Endothelial cell of umbilical vein (primary cell): ENCODE data around the gene UGT1A5. TPM values are rescaled to one million over a fixed set of nuclear protein-coding genes. Genes with fewer than 3 reads are reported as not detected.

Experiments
- BruUV-seq: library from RNA; stranded (reverse); fragments of 400-500 nt; replicated peaks from 2 replicates; lab custom pipeline; 2021; lab: Mats Ljungman, UMichigan
- CTCF ChIA-PET: fragments of 300-600, 350-600 bp; sonication (Branson Sonifier 250); formaldehyde crosslinking; loops from one replicate; lab custom pipeline; 2021; ENCODE audit warnings: antibody characterized with exemption, inconsistent platforms; lab: Charles Lee
- POLR2A ChIA-PET: fragments of 300-600, 350-600 bp; sonication (Branson Sonifier 250); formaldehyde crosslinking; loops from one replicate; lab custom pipeline; 2021; ENCODE audit warnings: antibody characterized with exemption, inconsistent platforms; lab: Charles Lee
- DNase-seq: peaks from one replicate; pipeline ENCODE4 v3.0.0-alpha.2; 2011; ENCODE audit warnings: low read depth, low spot score
- FAIRE-seq: peaks from 2 replicates; lab custom pipeline; 2011; peaks lifted over from hg19 to GRCh38; lab: Jason Lieb, UNC
- H2AFZ ChIP-seq: 2 replicates; pipeline ENCODE4 v1.6.0; 2012; ENCODE audit warnings: low read depth, low read length, control low read depth, inconsistent platforms
- H3K27ac ChIP-seq: 2 replicates; pipeline ENCODE4 v1.5.1; 2011; ENCODE audit warnings: low read depth, mild to moderate bottlenecking, control low read depth, low read length, moderate library complexity; ENCODE audit not compliant: insufficient read depth
- H3K27me3 ChIP-seq, 2 experiments: 2 replicates each; pipeline versions ENCODE4 v1.6.0 to v1.6.1; 2011; ENCODE audit warnings: low read length in 2 of 2, mixed read lengths in 1 of 2; ENCODE audit not compliant: control insufficient read depth in 2 of 2, insufficient read depth in 2 of 2
- H3K36me3 ChIP-seq, 2 experiments: 2 replicates in 1 of 2; 3 replicates in 1 of 2; pipeline ENCODE4 v1.5.1; 2011; ENCODE audit warnings: low read length in 2 of 2, mild to moderate bottlenecking in 1 of 2, moderate library complexity in 1 of 2; ENCODE audit not compliant: control insufficient read depth in 2 of 2, insufficient read depth in 2 of 2; ENCODE audit errors: extremely low read depth in 1 of 2
- H3K4me1 ChIP-seq: 3 replicates; pipeline ENCODE4 v1.5.1; 2011; ENCODE audit warnings: mild to moderate bottlenecking, low read length; ENCODE audit not compliant: control insufficient read depth, insufficient read depth; ENCODE audit errors: extremely low read depth
- H3K4me2 ChIP-seq: 2 replicates; pipeline ENCODE4 v1.6.1; 2011; ENCODE audit warnings: low read length, control low read depth, mixed read lengths; ENCODE audit not compliant: insufficient read depth
- H3K4me3 ChIP-seq, 3 experiments: fragments of 200-600 bp in 1 of 3; sonication (generic), shearing (Covaris generic) in 1 of 3; replicated peaks in 1 of 3; 2 replicates each; pipeline ENCODE4 v1.5.1; 2011 to 2016; ENCODE audit warnings: control low read depth in 3 of 3, low read length in 3 of 3, mild to moderate bottlenecking in 2 of 3, inconsistent platforms in 1 of 3, low read depth in 1 of 3, moderate library complexity in 1 of 3; ENCODE audit not compliant: insufficient read depth in 1 of 3
- H3K79me2 ChIP-seq: 2 replicates; pipeline ENCODE4 v1.6.0; 2012; ENCODE audit warnings: low read length, inconsistent platforms; ENCODE audit not compliant: control insufficient read depth, insufficient read depth
- H3K9ac ChIP-seq: replicated peaks from 2 replicates; pipeline ENCODE3; 2011; ENCODE audit warnings: low read length, control low read depth; ENCODE audit not compliant: insufficient read depth; ENCODE audit errors: extremely low read depth
- H3K9me1 ChIP-seq: replicated peaks from 3 replicates; pipeline ENCODE4 v1.6.0; 2011; ENCODE audit warnings: mild to moderate bottlenecking, low read length; ENCODE audit not compliant: control insufficient read depth, insufficient read depth; ENCODE audit errors: extremely low read depth
- H3K9me3 ChIP-seq: replicated peaks from 2 replicates; pipeline ENCODE4 v1.5.1; 2012; ENCODE audit warnings: low read length, inconsistent platforms; ENCODE audit not compliant: control insufficient read depth, insufficient read depth
- H4K20me1 ChIP-seq: replicated peaks from 2 replicates; pipeline ENCODE3; 2011; ENCODE audit warnings: mild to moderate bottlenecking, low read length; ENCODE audit not compliant: control insufficient read depth, insufficient read depth; ENCODE audit errors: extremely low read depth
- CTCF ChIP-seq, 2 donors: IDR thresholded peaks; 1 replicate in 1 of 2; 2 replicates in 1 of 2; pipeline ENCODE4 v1.5.1; 2011; ENCODE audit warnings: low read length in 2 of 2, mild to moderate bottlenecking in 2 of 2, moderate library complexity in 2 of 2, control low read depth in 1 of 2, inconsistent platforms in 1 of 2, low read depth in 1 of 2; ENCODE audit not compliant: insufficient read depth in 1 of 2; ENCODE audit errors: extremely low read depth in 1 of 2
- EZH2 ChIP-seq: IDR thresholded peaks from 2 replicates; pipeline ENCODE4 v1.6.1; 2012; ENCODE audit warnings: borderline replicate concordance, low read depth, mild to moderate bottlenecking, moderate library complexity, low read length, inconsistent platforms; ENCODE audit not compliant: severe bottlenecking
- FOS ChIP-seq: IDR thresholded peaks from 2 replicates; pipeline ENCODE4 v1.6.1; 2011; ENCODE audit warnings: mild to moderate bottlenecking, low read length, moderate library complexity, borderline replicate concordance; ENCODE audit not compliant: insufficient read depth
- GATA2 ChIP-seq: IDR thresholded peaks from 2 replicates; pipeline ENCODE4 v1.7.0; 2011; ENCODE audit warnings: low read depth, mild to moderate bottlenecking, moderate library complexity, mixed read lengths, low read length; ENCODE audit not compliant: insufficient read length, insufficient read depth
- JUN ChIP-seq: IDR thresholded peaks from 2 replicates; pipeline ENCODE4 v1.6.1; 2011; ENCODE audit warnings: borderline replicate concordance, low read depth; ENCODE audit not compliant: insufficient read length, insufficient read depth
- MAX ChIP-seq: IDR thresholded peaks from 2 replicates; pipeline ENCODE4 v1.6.1; 2011; ENCODE audit not compliant: insufficient read depth, insufficient read length
- MYC ChIP-seq: IDR thresholded peaks from one replicate; pipeline ENCODE4 v1.6.1; 2011; ENCODE audit warnings: mild to moderate bottlenecking, low read depth, low read length
- POLR2A ChIP-seq: IDR thresholded peaks from 2 replicates; pipeline ENCODE4 v1.6.1; 2012; ENCODE audit warnings: low read depth, mild to moderate bottlenecking, control low read depth, low read length
- POLR2AphosphoS5 ChIP-seq: IDR thresholded peaks from 2 replicates; pipeline ENCODE4 v1.6.1; 2012; ENCODE audit warnings: low read depth, mild to moderate bottlenecking, control low read depth, low read length, moderate library complexity; ENCODE audit not compliant: insufficient read depth
- dilution Hi-C: fragments of 300-500 bp; cut with MboI; formaldehyde crosslinking; loops from one replicate; pipeline ENCODE4 v1.15.0; 2019; ENCODE audit warnings: low sequenced_read_pairs; ENCODE audit not compliant: extremely low pct_ligation_motif_present
- intact Hi-C: fragments of 100-400 bp; cut with micrococcal nuclease; formaldehyde crosslinking; loops from one replicate; pipeline ENCODE4 v1.10.0; 2022
- polyA plus RNA-seq, 4 experiments: library from polyadenylated mRNA; depleted of rRNA in 3 of 4; stranded (reverse) in 3 of 4; unstranded in 1 of 4; fragments of >200 nt; gene quantifications; 2 replicates each; pipeline versions ENCODE4 v1.2.1 to v1.2.3, GENCODE V29; 2011 to 2012; ENCODE audit warnings: missing spikeins in 1 of 4
- total RNA-seq: library from RNA; stranded (reverse); gene quantifications from 2 replicates; pipeline ENCODE4 v1.2.3, GENCODE V29; 2021

UGT1A5 gene
- total and polyA plus RNA-seq, 2 donors (not counting 3 experiments of a cell fraction or from before 2014, with no cell fraction given) = not detected

- H3K4me2 ChIP-seq = no peak within 1 kb of the TSS
- H3K9me1 ChIP-seq = no peaks in the 10 kb centered on the region
- H2AFZ ChIP-seq = no peak within 1 kb of the TSS
- FAIRE-seq (no peak), DNase-seq (no peak)
- no peak within 1 kb of the TSS for H3K4me3 ChIP-seq
- ChIA-PET CTCF (no interaction called here), POLR2A (no interaction called here)
- dilution Hi-C loops (no loop called here), intact Hi-C loops (no loop called here)
- no peak for TF ChIP-seq MYC
- TF ChIP-seq FOS = no peak
- no peak for TF ChIP-seq JUN
- TF ChIP-seq MAX = no peak
- TF ChIP-seq POLR2AphosphoS5 = no peak
- no peak for TF ChIP-seq GATA2
- no peak for TF ChIP-seq POLR2A
- TF ChIP-seq EZH2 = no peak
- TF ChIP-seq CTCF (IDR thresholded peaks at IDR 0.05; ENCODE audit: extremely low read depth in 1 of 2, insufficient read depth in 1 of 2, low read depth in 1 of 2, low read length in 2 of 2) = no peak
- H3K79me2 ChIP-seq = no peaks in the 10 kb centered on the region
- no peaks in the 10 kb centered on the region for H4K20me1 ChIP-seq
- H3K27ac ChIP-seq = no peak within 1 kb of the TSS
- no TSS peak for BruUV-seq
- H3K36me3 ChIP-seq = no peaks in the 10 kb centered on the region
- no peaks in the 10 kb centered on the region for H3K27me3 ChIP-seq
- peaks cover 17% of the 10 kb centered on the region for H3K4me1 ChIP-seq
- no peaks in the 10 kb centered on the region for H3K9me3 ChIP-seq
- H3K9ac ChIP-seq = no peak within 1 kb of the TSS
Observed at GRCh38 chr2:233692648-233693047, 20.1 kb upstream of the UGT1A5 start, which contains the start of gene UGT1A6. Gene UGT1A6 (plus strand): TSS chr2:233692890. CDS start chr2:233693005, 115 bp downstream.
